ENCODE data around the gene SIPA1L3. TPM values are rescaled to one million over a fixed set of nuclear protein-coding genes. Genes with fewer than 3 reads are reported as not detected.

SIPA1L3 gene
- total and polyA plus RNA-seq, 11 donors: 4.7 to 22.9 (median 8.8) TPM

DNA sequence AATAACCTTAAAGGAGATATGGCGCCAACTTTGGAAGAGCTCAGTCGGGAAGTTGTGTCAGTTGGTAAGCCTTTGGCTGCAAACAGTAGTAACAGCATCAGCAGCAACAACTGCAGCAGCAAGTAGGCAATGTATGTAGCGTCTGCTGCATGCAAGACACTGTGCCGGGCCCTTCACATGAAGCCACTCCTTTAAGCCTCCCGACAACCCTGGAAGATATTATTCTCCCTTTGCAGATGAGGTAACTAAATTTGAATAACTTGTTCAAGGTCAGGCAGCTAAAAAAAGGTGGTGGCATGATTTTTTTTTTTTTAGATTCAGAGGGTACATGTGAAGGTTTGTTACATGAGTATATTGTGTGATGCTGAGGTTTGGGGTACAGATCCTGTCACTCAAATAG is 19.7 kb downstream of the SIPA1L3 start:
- Histone ChIP-seq H3K27ac (no peak overlapping the region), H3K36me3 (peaks cover 0 to 5% (median 0%) of the 10 kb centered on the region in 9 donors), H3K4me1 (peaks cover 0 to 11% (median under 1%) of the 10 kb centered on the region in 12 donors), H3K9me3 (no peaks in the 10 kb centered on the region), H3K4me3 (no peak overlapping the region), H3K27me3 (no peaks in the 10 kb centered on the region)
- intact Hi-C loops (cut with DNase I): no loop called here
- no peak for TF ChIP-seq POLR2A (IDR thresholded peaks at IDR 0.05)
- TF ChIP-seq, protein P1, sequence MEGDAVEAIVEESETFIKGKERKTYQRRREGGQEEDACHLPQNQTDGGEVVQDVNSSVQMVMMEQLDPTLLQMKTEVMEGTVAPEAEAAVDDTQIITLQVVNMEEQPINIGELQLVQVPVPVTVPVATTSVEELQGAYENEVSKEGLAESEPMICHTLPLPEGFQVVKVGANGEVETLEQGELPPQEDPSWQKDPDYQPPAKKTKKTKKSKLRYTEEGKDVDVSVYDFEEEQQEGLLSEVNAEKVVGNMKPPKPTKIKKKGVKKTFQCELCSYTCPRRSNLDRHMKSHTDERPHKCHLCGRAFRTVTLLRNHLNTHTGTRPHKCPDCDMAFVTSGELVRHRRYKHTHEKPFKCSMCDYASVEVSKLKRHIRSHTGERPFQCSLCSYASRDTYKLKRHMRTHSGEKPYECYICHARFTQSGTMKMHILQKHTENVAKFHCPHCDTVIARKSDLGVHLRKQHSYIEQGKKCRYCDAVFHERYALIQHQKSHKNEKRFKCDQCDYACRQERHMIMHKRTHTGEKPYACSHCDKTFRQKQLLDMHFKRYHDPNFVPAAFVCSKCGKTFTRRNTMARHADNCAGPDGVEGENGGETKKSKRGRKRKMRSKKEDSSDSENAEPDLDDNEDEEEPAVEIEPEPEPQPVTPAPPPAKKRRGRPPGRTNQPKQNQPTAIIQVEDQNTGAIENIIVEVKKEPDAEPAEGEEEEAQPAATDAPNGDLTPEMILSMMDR (IDR thresholded peaks at IDR 0.05): no peak
- WGBS, 4 donors: 80 to 96% (median 85%) methylated on average over 5 of the region's 5 CpGs
- ATAC-seq (no peak), DNase-seq (no peak)

DNA sequence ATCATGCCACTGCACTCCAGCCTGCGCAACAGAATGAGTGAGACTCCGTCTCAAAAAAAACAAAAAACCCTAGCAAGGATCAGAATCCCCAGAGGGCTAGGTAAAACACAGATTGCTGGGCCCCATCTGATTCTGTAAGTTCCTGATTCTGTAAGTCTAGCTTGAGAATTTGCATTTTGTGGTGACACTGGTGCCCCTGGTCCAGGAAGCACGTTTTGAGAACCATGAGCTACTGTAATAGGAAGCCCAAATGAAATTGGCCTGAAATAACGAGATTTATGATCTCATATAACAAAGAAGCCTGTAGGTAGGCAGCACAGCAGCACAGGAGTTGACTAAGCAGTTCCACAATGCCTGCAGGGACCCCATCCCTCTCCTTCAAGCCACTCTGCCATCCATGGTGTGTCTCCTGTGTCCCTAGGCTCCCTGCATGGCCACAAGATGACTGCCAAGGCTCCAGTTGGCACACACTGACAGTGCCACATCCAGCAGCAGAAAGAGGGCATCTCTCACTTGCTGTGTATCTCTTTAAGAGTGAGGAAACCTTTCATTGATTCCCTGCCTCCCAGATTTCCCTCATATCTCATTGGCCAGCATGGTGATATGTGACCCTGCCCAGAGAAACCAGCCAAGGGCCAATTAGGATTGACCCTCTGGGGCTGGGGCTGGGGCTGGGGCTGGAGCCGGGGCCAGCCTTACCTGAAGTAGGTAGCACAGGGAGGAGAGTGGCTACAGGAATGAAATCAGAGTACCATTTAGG is 21.7 kb downstream of the SIPA1L3 start:
- H3K36me3 ChIP-seq: no peaks in the 10 kb centered on the region
- no peaks in the 10 kb centered on the region for H3K27me3 ChIP-seq
- peaks cover 0 to 30% (median 12%) of the 10 kb centered on the region in 12 donors for H3K4me1 ChIP-seq
- DNase-seq (no peak), ATAC-seq (no peak)
- H3K9me3 ChIP-seq: no peaks in the 10 kb centered on the region
- WGBS, 4 donors: 84 to 91% (median 87%) methylated on average over 5 of the region's 5 CpGs
- H3K27ac ChIP-seq: no peak overlapping the region
- TF ChIP-seq, protein P1 (IDR thresholded peaks at IDR 0.05): no peak
- TF ChIP-seq POLR2A (IDR thresholded peaks at IDR 0.05): no peak
- H3K4me3 ChIP-seq: no peak overlapping the region
- intact Hi-C loops (cut with DNase I): no loop called here

GRCh38 chr19:37929355-37929923 is 22.4 kb downstream of the SIPA1L3 start:
- no peak overlapping the region for H3K27ac ChIP-seq
- no peaks in the 10 kb centered on the region for H3K36me3 ChIP-seq
- ATAC-seq (no peak), DNase-seq (no peak)
- 93 to 96% (median 95%) methylated on average over 4 of the region's 4 CpGs for WGBS, 4 donors
- intact Hi-C loops (cut with DNase I): no loop called here
- no peaks in the 10 kb centered on the region for H3K9me3 ChIP-seq
- peaks cover 0 to 34% (median 19%) of the 10 kb centered on the region in 12 donors for H3K4me1 ChIP-seq
- H3K27me3 ChIP-seq: no peaks in the 10 kb centered on the region
- H3K4me3 ChIP-seq: no peak overlapping the region
- TF ChIP-seq, protein P1 (IDR thresholded peaks at IDR 0.05): no peak
- TF ChIP-seq POLR2A (IDR thresholded peaks at IDR 0.05): no peak

DNA sequence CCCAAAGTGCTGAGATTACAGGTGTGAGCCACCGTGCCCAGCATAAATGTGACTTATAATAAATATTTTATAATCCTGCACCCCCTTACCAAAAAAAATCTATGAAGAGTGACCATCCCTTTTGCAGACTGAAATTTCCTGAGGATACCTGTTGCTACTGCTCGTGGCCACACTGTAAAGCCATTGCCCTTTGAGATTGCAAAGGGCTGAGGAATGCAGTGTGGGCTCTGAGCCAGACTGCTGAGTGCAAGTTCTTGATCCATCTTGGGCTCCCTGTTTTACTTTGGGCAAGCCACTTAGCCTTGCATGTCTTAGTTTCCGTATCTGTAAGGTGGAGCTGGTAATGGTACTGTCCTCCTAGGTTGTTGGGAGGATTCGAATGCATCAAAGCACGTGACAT is 23.4 kb downstream of the SIPA1L3 start:
- Histone ChIP-seq H3K9me3 (peaks cover 0 to 9% (median 3%) of the 10 kb centered on the region in 12 donors), H3K4me3 (no peak overlapping the region), H3K4me1 (peaks cover 0 to 34% (median 19%) of the 10 kb centered on the region in 12 donors), H3K36me3 (no peaks in the 10 kb centered on the region), H3K27ac (no peak overlapping the region), H3K27me3 (no peaks in the 10 kb centered on the region)
- DNase-seq (no peak), ATAC-seq (no peak)
- TF ChIP-seq POLR2A (IDR thresholded peaks at IDR 0.05): no peak
- TF ChIP-seq, protein P1 (IDR thresholded peaks at IDR 0.05): no peak
- intact Hi-C loops (cut with DNase I): no loop called here
- WGBS, 4 donors: 88 to 92% (median 90%) methylated on average over 5 of the region's 5 CpGs

Data from heart left ventricle (tissue), 16 donors.